Fibroblast of the conjunctiva (primary cell): ENCODE results near the gene RPH3AL.

ENCODE experiments used
- DNase-seq: peaks from one replicate; pipeline ENCODE4 v3.0.0-alpha.2; 2010; ENCODE audit warnings: low read depth

RPH3AL gene

GRCh38 chr17:352421-353212, at the start of gene RPH3AL:
RPH3AL (minus strand) TSS chr17:352807; CDS start chr17:327543, 25,264 bp downstream.
- DNase-seq: no peak

GRCh38 chr17:400257-400656, 47.6 kb upstream of the RPH3AL start:
- DNase-seq: no peak

GRCh38 chr17:396788-397187, 44.2 kb upstream of the RPH3AL start:
- no peak for DNase-seq

- DNase-seq: no peak
These were observed 43.4 kb upstream of the RPH3AL start for GRCh38 chr17:395974-396373.

- DNase-seq: no peak
These were observed 42.6 kb upstream of the RPH3AL start for GRCh38 chr17:395179-395578.

- no peak for DNase-seq
These were observed 42.1 kb upstream of the RPH3AL start for GRCh38 chr17:394718-395095.

- no peak for DNase-seq
These were observed 41.5 kb upstream of the RPH3AL start for GRCh38 chr17:393806-394717.

- no peak for DNase-seq
These were observed 39.2 kb upstream of the RPH3AL start for GRCh38 chr17:391850-392249.

- DNase-seq: no peak
These were observed 37.4 kb upstream of the RPH3AL start for GRCh38 chr17:390025-390424.

- no peak for DNase-seq
These were observed 35.5 kb upstream of the RPH3AL start for GRCh38 chr17:388087-388486.

GRCh38 chr17:386141-386876, 33.7 kb upstream of the RPH3AL start:
- no peak for DNase-seq

GRCh38 chr17:385836-386140, 33.2 kb upstream of the RPH3AL start:
- DNase-seq: no peak

- no peak for DNase-seq
These were observed 32.7 kb upstream of the RPH3AL start for GRCh38 chr17:385178-385835.

- DNase-seq: no peak
These were observed 32.1 kb upstream of the RPH3AL start for GRCh38 chr17:384622-385177.

GRCh38 chr17:383771-384621, 31.4 kb upstream of the RPH3AL start:
- no peak for DNase-seq

- DNase-seq: peak; percentile 28
These were observed 30.3 kb upstream of the RPH3AL start for GRCh38 chr17:382644-383533.

- DNase-seq: no peak
These were observed 29.5 kb upstream of the RPH3AL start for GRCh38 chr17:381941-382643.

GRCh38 chr17:381516-381915, 28.9 kb upstream of the RPH3AL start:
- DNase-seq: no peak
